ENCODE data around the gene BAZ2A. TPM values are rescaled to one million over a fixed set of nuclear protein-coding genes. Genes with fewer than 3 reads are reported as not detected.

BAZ2A gene
- total RNA-seq, 4 donors from 2014 or later: 40.5 to 65.8 (median 55.4) TPM

- in situ Hi-C loops (cut with MboI; ENCODE audit: low sequenced_read_pairs in 4 of 4): no loop called here
- no peak overlapping the region for H3K4me3 ChIP-seq
- no peaks in the 10 kb centered on the region for H3K4me1 ChIP-seq
- ATAC-seq (no peak), DNase-seq (no peak)
- TF ChIP-seq POLR2A (IDR thresholded peaks at IDR 0.05): no peak
- no peak for TF ChIP-seq CTCF (IDR thresholded peaks at IDR 0.05 in 4 of 5, conservative IDR thresholded peaks at IDR 0.05 in 1 of 5)
- H3K36me3 ChIP-seq: peaks cover 10 to 100% of the 10 kb centered on the region in 2 donors
- no peaks in the 10 kb centered on the region for H3K9me3 ChIP-seq
- no peaks in the 10 kb centered on the region for H3K27me3 ChIP-seq
- no peak overlapping the region for H3K27ac ChIP-seq
- intact Hi-C loops (cut with DNase I; ENCODE audit: low total_unique reads): no loop called here
Measured at GRCh38 chr12:56604355-56604754, 25.8 kb downstream of the BAZ2A start.

- Histone ChIP-seq H3K4me3 (no peak overlapping the region), H3K27ac (no peak overlapping the region), H3K36me3 (peaks cover 13 to 98% of the 10 kb centered on the region in 2 donors), H3K27me3 (no peaks in the 10 kb centered on the region), H3K4me1 (no peaks in the 10 kb centered on the region), H3K9me3 (no peaks in the 10 kb centered on the region)
- no peak for DNase-seq
- TF ChIP-seq CTCF (IDR thresholded peaks at IDR 0.05 in 4 of 5, conservative IDR thresholded peaks at IDR 0.05 in 1 of 5) (no peak), POLR2A (IDR thresholded peaks at IDR 0.05) (no peak)
- intact Hi-C loops (cut with DNase I; ENCODE audit: low total_unique reads): no loop called here
- ATAC-seq: no peak
- in situ Hi-C loops (cut with MboI; ENCODE audit: low sequenced_read_pairs in 4 of 4): no loop called here
Measured at GRCh38 chr12:56602239-56602638, 27.9 kb downstream of the BAZ2A start.

- DNase-seq (no peak), ATAC-seq (no peak)
- H3K27me3 ChIP-seq: no peaks in the 10 kb centered on the region
- H3K27ac ChIP-seq: no peak overlapping the region
- H3K36me3 ChIP-seq: peaks cover 13 to 98% of the 10 kb centered on the region in 2 donors
- intact Hi-C loops (cut with DNase I; ENCODE audit: low total_unique reads): no loop called here
- TF ChIP-seq CTCF (IDR thresholded peaks at IDR 0.05 in 4 of 5, conservative IDR thresholded peaks at IDR 0.05 in 1 of 5) (no peak), POLR2A (IDR thresholded peaks at IDR 0.05) (no peak)
- H3K4me1 ChIP-seq: no peaks in the 10 kb centered on the region
- no peak overlapping the region for H3K4me3 ChIP-seq
- no peaks in the 10 kb centered on the region for H3K9me3 ChIP-seq
- in situ Hi-C loops (cut with MboI; ENCODE audit: low sequenced_read_pairs in 4 of 4): no loop called here
Measured at GRCh38 chr12:56601503-56601902, 28.6 kb downstream of the BAZ2A start.

GRCh38 chr12:56600753-56601152, 29.4 kb downstream of the BAZ2A start:
- no peak for TF ChIP-seq POLR2A (IDR thresholded peaks at IDR 0.05)
- no peak for TF ChIP-seq CTCF (IDR thresholded peaks at IDR 0.05 in 4 of 5, conservative IDR thresholded peaks at IDR 0.05 in 1 of 5)
- ATAC-seq: no peak
- no peaks in the 10 kb centered on the region for H3K27me3 ChIP-seq
- intact Hi-C loops (cut with DNase I; ENCODE audit: low total_unique reads): no loop called here
- DNase-seq: no peak
- peaks cover 13 to 96% of the 10 kb centered on the region in 2 donors for H3K36me3 ChIP-seq
- H3K9me3 ChIP-seq: no peaks in the 10 kb centered on the region
- no peak overlapping the region for H3K4me3 ChIP-seq
- no peaks in the 10 kb centered on the region for H3K4me1 ChIP-seq
- H3K27ac ChIP-seq: no peak overlapping the region
- in situ Hi-C loops (cut with MboI; ENCODE audit: low sequenced_read_pairs in 4 of 4): no loop called here

- TF ChIP-seq POLR2A (IDR thresholded peaks at IDR 0.05) (no peak), CTCF (IDR thresholded peaks at IDR 0.05 in 4 of 5, conservative IDR thresholded peaks at IDR 0.05 in 1 of 5) (no peak)
- Histone ChIP-seq H3K27ac (no peak overlapping the region), H3K36me3 (peaks cover 13 to 87% of the 10 kb centered on the region in 2 donors), H3K27me3 (no peaks in the 10 kb centered on the region), H3K4me3 (no peak overlapping the region), H3K9me3 (no peaks in the 10 kb centered on the region), H3K4me1 (no peaks in the 10 kb centered on the region)
- in situ Hi-C loops (cut with MboI; ENCODE audit: low sequenced_read_pairs in 4 of 4): no loop called here
- DNase-seq (peak in 1 of 2 donors; percentile 7), ATAC-seq (no peak)
- intact Hi-C loops (cut with DNase I; ENCODE audit: low total_unique reads): no loop called here
Measured at GRCh38 chr12:56599797-56600196, 30.3 kb downstream of the BAZ2A start.
